Esophagus squamous epithelium (tissue), 5 donors: Measurements from ENCODE around the gene F12. TPM values are rescaled to one million over a fixed set of nuclear protein-coding genes. Genes with fewer than 3 reads are reported as not detected.
A peak's percentile ranks its signal among the peaks of the same experiment; 100 is the strongest.

Experiments used
- DNase-seq: peaks from one replicate; lab custom pipeline; 2025; lab: John Stamatoyannopoulos, UW
- H3K27ac ChIP-seq, 4 donors: fragments of 200-600 bp; sonication (generic); one replicate each; pipeline ENCODE4 v1.5.1; 2016 to 2019; ENCODE audit warnings: mild to moderate bottlenecking in 1 of 4
- H3K27me3 ChIP-seq, 4 donors: fragments of 200-600 bp; sonication (generic); 1 replicate in 3 of 4; 2 replicates in 1 of 4; pipeline versions ENCODE4 v1.5.1 to v1.6.0; 2017 to 2021; ENCODE audit warnings: antibody characterized with exemption in 1 of 4
- H3K36me3 ChIP-seq, 3 donors: fragments of 200-600 bp; sonication (generic); one replicate each; pipeline ENCODE4 v1.5.1; 2016 to 2019
- H3K4me1 ChIP-seq, 3 donors: fragments of 200-600 bp; sonication (generic); one replicate each; pipeline ENCODE4 v1.5.1; 2017 to 2019
- H3K4me3 ChIP-seq, 4 donors: fragments of 200-600 bp; sonication (generic); 1 replicate in 3 of 4; 2 replicates in 1 of 4; pipeline ENCODE4 v1.5.1; 2016 to 2019; ENCODE audit warnings: mild to moderate bottlenecking in 2 of 4, moderate library complexity in 1 of 4
- H3K9me3 ChIP-seq, 3 donors: fragments of 200-600 bp; sonication (generic); one replicate each; pipeline ENCODE4 v1.5.1; 2016 to 2019
- CTCF ChIP-seq, 6 experiments: fragments of 450-650 bp in 4 of 6; fragments of 200-600 bp in 2 of 6; sonication (generic) in 2 of 6; IDR thresholded peaks; one replicate each; pipeline ENCODE4 v1.5.1; 2016 to 2019; ENCODE audit warnings: antibody characterized with exemption in 6 of 6, mild to moderate bottlenecking in 4 of 6, moderate library complexity in 4 of 6
- POLR2A ChIP-seq, 4 donors: fragments of 450-650 bp; IDR thresholded peaks; one replicate each; pipeline ENCODE4 v1.6.1; 2017; ENCODE audit warnings: antibody characterized with exemption in 4 of 4, mild to moderate bottlenecking in 4 of 4, moderate library complexity in 3 of 4
- WGBS, 2 donors: methylation state at CpG; one replicate each; pipeline ENCODE4 v1.1.5; 2018; 5-methylcytosine and 5-hydroxymethylcytosine counted together
- intact Hi-C: fragments of 100-400 bp; cut with DNase I; formaldehyde crosslinking; loops from one replicate; pipeline ENCODE4 v1.15.0; 2022
- total RNA-seq, 4 donors: library from RNA; depleted of rRNA; stranded (reverse); fragments of >200 nt; gene quantifications; one replicate each; pipeline ENCODE4 v1.1.0, GENCODE V29; 2016
- donor health status: DM: yes; HTN: yes; CAD: no.

F12 gene
- total RNA-seq, 4 donors from 2014 or later = 10.7 to 25.4 (median 19.6) TPM

- Histone ChIP-seq H3K27me3 (peaks cover 0 to 15% (median 0%) of the 10 kb centered on the region in 4 donors), H3K9me3 (no peaks in the 10 kb centered on the region), H3K4me3 (peak overlapping the region in 3 of 4 donors; percentile 43 to 76 (median 74)), H3K36me3 (peaks cover 0 to 27% (median 5%) of the 10 kb centered on the region in 3 donors), H3K4me1 (peaks cover 29 to 63% (median 39%) of the 10 kb centered on the region in 3 donors), H3K27ac (peak overlapping the region in 3 of 4 donors; percentile 30 to 65 (median 50))
- intact Hi-C loops = loop anchor here (10.0 kb wide), 1 partner anchor 142 kb away; the partner anchor contains the start of gene MXD3
- TF ChIP-seq CTCF (IDR thresholded peaks at IDR 0.05) (no peak), POLR2A (IDR thresholded peaks at IDR 0.05) (no peak)
- DNase-seq = no peak
- WGBS, 2 donors = 27 to 46% methylated on average over 8 to 12 of the region's 12 CpGs
Observed at GRCh38 chr5:177456591-177456964, 47.2 kb upstream of the F12 start.

- 0% methylated on average over 1 to 10 of the region's 76 CpGs for WGBS, 2 donors
- H3K27ac ChIP-seq = peak overlapping the region; percentile 68 to 91 (median 80)
- intact Hi-C loops = loop anchor here (10.0 kb wide), 1 partner anchor 141 kb away; the partner anchor contains the start of gene MXD3
- peaks cover 0 to 27% (median 5%) of the 10 kb centered on the region in 3 donors for H3K36me3 ChIP-seq
- H3K4me3 ChIP-seq = peak overlapping the region; percentile 43 to 76 (median 60)
- no peaks in the 10 kb centered on the region for H3K9me3 ChIP-seq
- peaks cover 29 to 61% (median 39%) of the 10 kb centered on the region in 3 donors for H3K4me1 ChIP-seq
- DNase-seq = peak; percentile 50
- H3K27me3 ChIP-seq = peaks cover 0 to 18% (median 0%) of the 10 kb centered on the region in 4 donors
- TF ChIP-seq POLR2A (IDR thresholded peaks at IDR 0.05) (no peak), CTCF (IDR thresholded peaks at IDR 0.05) (peak; percentile 91 to 94 (median 92))
Observed at GRCh38 chr5:177455661-177456590, 46.6 kb upstream of the F12 start.

- no peaks in the 10 kb centered on the region for H3K9me3 ChIP-seq
- WGBS, 2 donors = no CpG with 5 or more reads among the region's 80 CpGs
- intact Hi-C loops = loop anchor here (10.0 kb wide), 1 partner anchor 140 kb away; the partner anchor contains the start of gene MXD3
- peaks cover 0 to 25% (median 0%) of the 10 kb centered on the region in 4 donors for H3K27me3 ChIP-seq
- H3K4me1 ChIP-seq = peaks cover 30 to 65% (median 39%) of the 10 kb centered on the region in 3 donors
- H3K4me3 ChIP-seq = peak overlapping the region; percentile 43 to 76 (median 60)
- TF ChIP-seq CTCF (IDR thresholded peaks at IDR 0.05) (peak; percentile 66 to 89 (median 74)), POLR2A (IDR thresholded peaks at IDR 0.05) (no peak)
- peaks cover 0 to 24% (median 5%) of the 10 kb centered on the region in 3 donors for H3K36me3 ChIP-seq
- H3K27ac ChIP-seq = peak overlapping the region; percentile 68 to 91 (median 80)
- DNase-seq = no peak
Observed at GRCh38 chr5:177455036-177455660, 45.8 kb upstream of the F12 start.

DNA sequence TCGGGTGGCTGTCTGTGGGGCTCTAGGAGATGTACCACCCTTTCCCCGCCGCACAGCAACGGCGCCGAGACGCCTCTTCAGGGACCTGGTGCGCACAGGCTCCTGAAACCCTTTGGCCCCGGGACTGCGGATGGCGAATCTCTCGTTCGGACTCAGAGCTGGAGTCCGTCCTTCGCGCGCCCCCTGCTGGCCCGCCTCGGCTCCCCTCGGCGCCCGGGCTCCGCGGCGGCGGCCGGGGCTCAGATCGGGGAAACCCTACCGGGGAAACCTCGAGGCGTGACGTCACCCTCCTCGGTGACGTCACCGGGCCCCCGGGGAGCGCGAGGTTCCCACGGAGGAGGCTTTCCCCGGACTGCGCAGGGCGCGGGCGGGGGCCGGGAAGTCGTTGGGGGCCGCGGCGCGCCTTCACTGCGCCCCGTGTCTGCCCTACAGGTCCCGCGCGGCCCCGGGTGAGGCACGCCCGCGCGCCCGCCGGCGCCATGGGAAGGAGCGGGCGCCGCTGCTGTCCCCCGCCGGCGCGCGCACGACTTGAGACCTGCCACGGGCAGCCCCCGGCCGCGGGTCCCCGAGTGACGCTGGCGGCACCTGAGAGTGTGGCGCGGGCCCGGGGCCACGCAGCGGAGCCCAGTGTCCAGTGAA, 45.2 kb upstream of the F12 start:
- peaks cover 0 to 18% (median 5%) of the 10 kb centered on the region in 3 donors for H3K36me3 ChIP-seq
- H3K27ac ChIP-seq = peak overlapping the region; percentile 68 to 91 (median 80)
- H3K9me3 ChIP-seq = no peaks in the 10 kb centered on the region
- TF ChIP-seq POLR2A (IDR thresholded peaks at IDR 0.05) = no peak
- TF ChIP-seq CTCF (IDR thresholded peaks at IDR 0.05) = peak; percentile 96 to 99 (median 98)
- DNase-seq = peak; percentile 63
- peaks cover 0 to 30% (median 0%) of the 10 kb centered on the region in 4 donors for H3K27me3 ChIP-seq
- peaks cover 34 to 71% (median 40%) of the 10 kb centered on the region in 3 donors for H3K4me1 ChIP-seq
- H3K4me3 ChIP-seq = peak overlapping the region; percentile 43 to 76 (median 60)
- WGBS, 2 donors = 0% methylated on average over 11 of the region's 84 CpGs; no CpG with 5 or more reads in 1 of the 2 donors
- intact Hi-C loops = loop anchor here (5.0 to 10.0 kb wide), 2 partner anchors 47 to 140 kb away; partner anchors contain the start of genes F12 and MXD3
